DMS53 treated with DMSO at 0.1 percent for 48 hours (cell line): ENCODE measurements around the gene ARVCF.

Experiments used
- DNase-seq: peaks from one replicate; lab custom pipeline; 2025; ENCODE audit not compliant: unreplicated experiment; lab: John Stamatoyannopoulos, UW

Gene ARVCF

DNA sequence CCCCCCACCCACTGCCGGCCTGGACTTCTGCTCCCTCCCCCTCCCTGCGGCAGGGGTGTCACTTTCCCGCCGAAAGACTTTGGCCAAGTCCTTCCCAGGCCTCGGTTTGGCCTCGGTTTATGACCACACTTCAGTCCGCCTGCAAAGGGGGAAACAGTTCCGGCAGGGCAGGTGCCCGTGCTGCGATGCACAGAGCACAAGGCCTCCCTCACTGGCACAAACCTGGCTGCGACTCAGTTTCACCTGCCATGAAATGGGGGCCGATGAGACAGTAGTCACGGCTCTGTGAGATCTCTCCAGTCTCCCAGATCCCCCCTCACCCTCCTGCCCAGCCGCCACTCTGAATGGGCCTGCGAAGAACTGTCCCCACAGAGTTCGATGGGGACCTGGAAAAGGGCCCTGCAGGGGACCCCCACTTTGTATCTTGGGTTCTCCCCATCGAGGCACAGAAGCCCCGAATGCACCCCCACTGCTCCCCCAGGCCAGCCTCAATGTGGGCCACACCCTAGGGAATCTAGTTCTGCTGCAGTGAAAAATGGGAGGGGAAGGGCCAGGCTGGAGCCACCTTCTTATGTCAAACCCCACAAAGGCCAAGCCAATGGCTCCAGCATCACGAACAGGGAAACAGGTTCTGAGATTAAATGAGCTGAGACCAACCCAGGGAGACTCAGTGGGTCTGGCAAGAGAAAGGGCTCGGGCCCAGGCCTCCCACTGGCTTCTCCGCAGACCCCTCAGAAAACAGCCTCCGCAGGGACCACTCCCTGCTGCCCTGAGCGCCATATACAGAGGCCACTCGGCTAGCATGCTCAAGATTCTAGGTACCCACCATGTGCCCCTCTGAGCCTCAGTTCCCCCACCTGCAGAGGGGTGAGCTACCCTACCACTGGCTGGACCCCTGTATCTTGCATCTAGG is 29.0 kb downstream of the ARVCF start:
- no peak for DNase-seq

DNA sequence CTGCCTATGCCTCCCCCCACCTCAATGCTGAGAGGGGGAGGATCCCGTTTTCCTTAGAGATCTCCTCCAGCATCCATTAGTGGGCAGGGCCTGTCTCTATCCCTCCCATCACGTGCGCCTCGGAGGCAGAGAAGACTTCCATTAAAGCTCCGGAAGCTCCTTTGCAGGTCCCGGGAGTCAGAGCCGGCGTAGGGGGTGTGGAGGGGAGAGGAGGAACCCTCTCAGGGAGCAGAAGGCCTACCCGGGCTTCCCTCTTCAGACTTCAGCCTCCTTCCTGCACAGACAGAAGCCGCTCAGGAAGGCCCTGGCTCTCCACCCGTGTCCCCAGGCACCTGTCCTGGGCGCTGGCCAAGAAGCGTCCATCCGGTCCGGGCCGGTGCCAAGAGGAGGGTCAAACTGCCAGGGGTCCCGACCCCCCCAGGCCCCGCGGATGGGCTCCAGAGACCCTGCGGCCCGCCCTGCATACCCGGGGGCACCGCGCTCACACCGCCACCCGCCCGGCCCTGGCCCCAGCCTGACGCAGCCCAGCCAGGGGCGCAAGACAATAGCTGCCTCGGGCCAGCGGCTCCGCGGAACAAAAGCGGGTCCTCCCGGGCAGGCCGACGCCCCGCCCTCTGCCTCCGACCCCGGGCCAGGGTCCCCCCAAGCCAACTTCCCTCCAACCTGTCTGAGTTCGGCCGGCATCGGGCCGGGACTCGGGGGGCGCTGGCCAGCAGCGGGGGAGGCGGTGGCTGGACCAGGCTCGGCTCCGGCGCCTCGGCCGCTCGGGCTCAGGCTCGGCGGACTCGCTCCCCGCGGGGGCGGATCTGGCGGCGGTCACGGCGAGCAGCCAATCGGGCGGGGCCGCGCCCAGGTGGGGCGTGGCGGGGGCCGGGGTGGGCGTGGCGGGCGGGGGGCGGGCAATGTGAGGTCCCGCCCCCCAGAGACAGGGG is 29.9 kb downstream of the ARVCF start:
- DNase-seq: peak; percentile 29

- no peak for DNase-seq
Measured at GRCh38 chr22:19986011-19986409, 30.6 kb downstream of the ARVCF start.

DNA sequence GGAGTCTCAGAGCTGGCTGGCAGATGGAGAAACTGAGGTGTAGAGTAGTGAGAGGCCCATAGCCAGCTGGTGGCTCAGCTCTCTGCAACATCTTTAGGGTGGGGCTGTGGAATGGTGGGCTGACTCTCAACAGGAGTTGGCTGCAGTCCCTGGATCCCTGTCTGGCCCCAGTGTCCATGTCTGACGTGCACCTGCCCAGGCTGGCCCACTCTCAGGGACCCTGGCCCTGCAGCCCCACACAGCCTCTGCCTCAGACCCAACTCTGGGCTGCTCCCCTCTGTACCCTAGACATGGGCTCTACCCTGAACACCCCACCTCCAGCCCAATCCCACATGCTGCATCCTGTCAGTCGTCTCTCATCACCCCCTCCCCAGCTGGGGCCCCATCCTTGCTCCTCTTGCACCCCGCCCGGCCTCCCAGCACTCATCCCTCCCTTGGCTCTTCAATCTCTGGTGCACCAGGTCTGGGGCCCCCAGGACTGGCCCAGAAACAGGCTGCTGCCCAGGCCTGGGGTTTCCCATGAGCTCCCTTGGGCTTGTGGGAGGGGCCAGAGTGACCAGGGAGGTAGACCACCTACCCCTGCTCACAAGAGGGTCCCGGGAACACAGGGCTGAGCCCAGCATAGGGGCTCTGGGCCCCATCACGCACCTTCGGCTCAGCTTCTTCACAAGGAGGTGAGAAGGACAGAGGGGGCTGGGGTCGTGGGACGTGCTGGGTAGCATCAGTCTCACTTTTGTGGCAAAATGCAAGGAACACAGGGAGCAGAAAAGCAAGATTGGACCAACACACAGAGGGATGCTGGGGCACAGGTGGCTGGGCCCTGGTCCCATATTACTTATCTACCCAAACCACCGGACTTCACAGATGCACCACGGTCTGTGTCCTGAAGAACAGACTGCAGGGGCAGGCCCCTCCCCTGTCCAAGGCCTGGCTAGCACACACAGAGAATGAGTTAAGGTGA is 31.5 kb downstream of the ARVCF start:
- DNase-seq: no peak

DNA sequence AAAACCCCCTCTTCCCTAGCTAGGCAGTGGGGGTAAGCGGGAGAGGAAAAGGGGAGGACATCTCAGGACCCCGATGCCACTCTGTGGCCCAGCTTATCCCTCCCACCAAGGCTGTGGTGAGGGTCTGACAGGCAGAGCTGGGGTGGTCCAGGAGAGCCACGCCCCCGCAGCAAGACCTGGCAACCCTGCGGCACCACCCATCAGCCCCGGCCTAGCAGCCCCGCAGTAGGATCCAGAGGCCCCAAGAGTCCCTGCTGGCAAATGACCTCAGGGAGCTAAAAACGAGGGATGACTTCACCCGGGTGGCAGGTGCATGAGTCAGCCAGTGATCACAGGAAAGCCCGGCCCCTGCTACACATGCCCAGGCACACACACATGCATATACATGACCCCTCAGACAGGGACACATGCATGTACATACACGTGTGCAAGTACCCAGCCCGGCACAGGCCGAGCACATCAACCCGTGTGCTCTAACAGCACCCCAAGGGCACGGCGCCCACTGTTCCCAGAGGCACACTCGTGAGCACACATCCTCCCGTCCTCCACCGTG is 32.3 kb downstream of the ARVCF start:
- peak; percentile 18 for DNase-seq

GRCh38 chr22:19983741-19984140 is 32.9 kb downstream of the ARVCF start:
- no peak for DNase-seq

- DNase-seq: no peak
Measured at GRCh38 chr22:19982991-19983578, 33.5 kb downstream of the ARVCF start.

DNA sequence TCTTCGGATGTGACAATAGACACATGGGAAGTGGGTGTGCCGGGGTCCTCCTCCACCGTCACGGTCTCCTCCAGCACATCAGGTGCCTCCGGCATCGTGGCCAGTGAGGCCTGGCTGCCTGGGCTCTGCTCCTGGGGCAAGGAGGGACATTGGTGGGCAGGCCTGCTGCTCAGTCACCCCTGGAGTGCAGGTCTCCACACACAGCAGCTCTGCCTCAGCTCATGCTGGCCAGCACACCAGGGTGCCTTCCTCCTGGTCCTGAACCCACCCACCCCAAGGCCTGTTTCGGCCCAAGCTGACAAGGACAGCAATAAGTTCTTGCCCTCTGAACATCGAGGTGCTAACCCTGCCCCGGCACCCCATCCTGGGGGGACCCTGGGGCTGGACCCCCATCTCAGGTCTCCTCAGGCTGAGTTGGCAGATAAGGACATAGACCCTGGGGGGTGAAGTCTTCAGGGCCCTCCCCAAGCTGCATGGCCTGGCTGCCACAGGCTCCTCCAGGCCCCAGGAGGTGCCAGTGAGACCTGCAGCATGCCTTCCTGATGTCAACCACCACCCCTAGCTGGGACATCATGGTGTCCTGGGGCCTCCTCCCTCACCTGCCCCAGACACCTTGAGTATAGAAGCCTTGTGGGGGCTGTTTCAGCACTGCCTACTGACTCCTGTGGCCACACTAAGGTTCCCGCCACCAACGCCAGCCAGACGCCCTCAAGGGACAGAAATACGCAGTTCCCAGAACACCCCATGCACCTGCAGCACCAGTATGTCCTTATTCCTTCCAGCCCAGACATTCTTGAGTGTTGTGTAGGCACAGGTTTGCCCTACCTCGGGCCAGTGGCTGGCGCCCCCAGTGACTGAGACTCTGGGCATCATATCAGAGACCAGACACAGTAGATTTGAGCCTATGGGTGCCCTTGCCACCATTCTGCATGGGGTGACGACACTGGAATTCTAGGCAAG is 34.4 kb downstream of the ARVCF start:
- DNase-seq: no peak

DNA sequence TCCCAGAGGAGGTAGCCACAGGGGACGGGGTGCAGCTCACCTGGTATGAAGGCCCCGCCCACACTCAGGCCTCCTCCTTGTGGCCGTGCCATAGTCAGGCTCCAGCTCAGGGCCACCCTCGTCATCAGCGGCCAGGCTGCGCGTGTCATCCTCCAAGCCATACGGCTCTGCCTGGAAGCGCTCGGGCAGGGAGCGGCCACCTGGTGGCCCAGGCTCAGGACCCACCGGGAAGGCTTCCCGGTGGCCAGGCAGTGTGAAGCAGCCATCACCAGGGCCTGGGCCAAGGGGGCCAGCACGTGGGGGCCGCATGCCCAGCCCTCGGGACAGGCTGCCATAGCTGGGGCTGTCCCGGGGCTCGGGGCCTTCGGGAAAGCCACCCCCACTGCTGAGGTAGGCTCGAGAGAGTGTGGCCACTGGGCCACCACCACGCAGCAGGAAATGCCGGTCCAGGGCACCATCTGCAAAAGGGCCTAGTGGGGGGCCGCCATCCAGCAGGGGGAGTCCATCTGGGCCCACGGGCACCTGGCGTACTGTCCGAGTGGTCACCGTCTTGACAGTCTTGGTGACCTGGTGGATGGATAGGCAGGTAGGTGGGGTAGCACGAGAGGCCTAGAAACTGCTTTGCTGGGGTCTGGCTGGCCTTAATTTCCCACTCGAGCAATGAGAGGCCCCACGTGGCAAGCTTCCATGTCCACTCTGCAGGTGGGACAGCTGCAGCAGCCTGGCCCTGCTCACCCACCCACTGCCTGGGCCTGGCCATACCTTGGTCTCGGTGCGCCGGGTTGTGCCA is 35.3 kb downstream of the ARVCF start:
- DNase-seq: no peak

GRCh38 chr22:19980766-19981165 is 35.9 kb downstream of the ARVCF start:
- no peak for DNase-seq

GRCh38 chr22:19979712-19980493 is 36.7 kb downstream of the ARVCF start:
- no peak for DNase-seq

- DNase-seq: no peak
Measured at GRCh38 chr22:19978748-19979147, 37.9 kb downstream of the ARVCF start.

DNA sequence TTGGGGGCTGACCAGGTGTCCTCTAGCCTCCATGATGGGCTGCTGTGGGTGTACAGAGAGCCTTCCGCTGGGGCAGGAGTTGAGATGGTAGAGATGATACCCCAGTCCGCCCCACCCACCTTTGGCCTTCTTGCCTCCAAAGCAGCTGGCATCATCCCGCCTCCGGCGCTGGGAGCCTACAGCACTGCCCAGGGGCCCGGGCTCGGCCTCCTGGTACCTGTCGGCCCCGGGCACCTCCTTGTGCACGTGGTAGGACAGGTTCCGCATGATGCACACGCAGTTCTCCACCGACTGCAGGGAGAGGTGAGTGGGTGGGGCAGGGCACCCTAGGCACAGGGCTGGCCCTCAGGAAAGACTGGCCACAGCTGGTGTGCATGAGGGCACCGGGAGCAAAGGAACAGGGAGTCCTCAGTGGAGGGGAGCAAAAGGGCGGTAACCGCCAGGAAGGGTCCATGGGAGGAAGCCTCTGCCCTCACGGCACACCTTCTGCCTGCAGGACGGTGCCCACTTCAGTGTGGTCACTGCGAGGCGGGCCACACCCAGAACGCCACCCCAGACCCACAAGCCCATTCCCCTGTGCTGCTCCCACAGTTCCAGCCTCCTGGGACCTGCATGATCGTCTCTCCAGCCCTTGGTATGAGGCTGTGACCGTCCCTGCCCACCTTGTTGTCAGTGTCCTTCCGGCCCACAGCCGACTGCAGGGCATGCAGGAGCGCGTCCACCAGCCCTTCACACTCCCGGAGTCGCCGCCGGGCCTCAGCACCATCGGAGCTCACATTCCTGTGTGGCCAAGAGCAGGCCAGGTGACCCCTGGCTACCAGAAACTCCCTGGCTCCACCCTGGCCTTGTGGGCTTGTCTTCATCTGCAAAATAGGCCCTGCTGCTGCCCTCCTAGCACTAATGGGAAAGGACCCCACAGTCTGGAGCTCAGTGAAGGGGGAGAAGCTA is 39.1 kb downstream of the ARVCF start:
- no peak for DNase-seq

GRCh38 chr22:19976671-19977070 is 40.0 kb downstream of the ARVCF start:
- no peak for DNase-seq

DNA sequence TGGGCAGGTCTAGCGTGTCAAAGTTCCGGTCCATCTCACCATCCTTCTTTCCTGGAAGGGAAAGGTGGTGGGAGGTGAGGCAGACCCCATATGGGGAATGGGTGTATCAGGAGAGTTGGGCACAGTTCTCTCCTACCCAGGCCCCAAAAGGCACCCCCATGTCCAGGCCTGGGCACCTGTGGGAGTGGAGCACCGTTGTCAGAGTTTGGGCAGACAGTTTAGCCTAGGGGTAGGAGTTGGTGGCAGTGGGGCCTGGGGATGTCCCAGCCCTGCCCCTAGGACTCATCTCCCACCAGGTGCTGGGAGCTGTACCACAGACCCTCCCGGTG is 41.0 kb downstream of the ARVCF start:
- no peak for DNase-seq

DNA sequence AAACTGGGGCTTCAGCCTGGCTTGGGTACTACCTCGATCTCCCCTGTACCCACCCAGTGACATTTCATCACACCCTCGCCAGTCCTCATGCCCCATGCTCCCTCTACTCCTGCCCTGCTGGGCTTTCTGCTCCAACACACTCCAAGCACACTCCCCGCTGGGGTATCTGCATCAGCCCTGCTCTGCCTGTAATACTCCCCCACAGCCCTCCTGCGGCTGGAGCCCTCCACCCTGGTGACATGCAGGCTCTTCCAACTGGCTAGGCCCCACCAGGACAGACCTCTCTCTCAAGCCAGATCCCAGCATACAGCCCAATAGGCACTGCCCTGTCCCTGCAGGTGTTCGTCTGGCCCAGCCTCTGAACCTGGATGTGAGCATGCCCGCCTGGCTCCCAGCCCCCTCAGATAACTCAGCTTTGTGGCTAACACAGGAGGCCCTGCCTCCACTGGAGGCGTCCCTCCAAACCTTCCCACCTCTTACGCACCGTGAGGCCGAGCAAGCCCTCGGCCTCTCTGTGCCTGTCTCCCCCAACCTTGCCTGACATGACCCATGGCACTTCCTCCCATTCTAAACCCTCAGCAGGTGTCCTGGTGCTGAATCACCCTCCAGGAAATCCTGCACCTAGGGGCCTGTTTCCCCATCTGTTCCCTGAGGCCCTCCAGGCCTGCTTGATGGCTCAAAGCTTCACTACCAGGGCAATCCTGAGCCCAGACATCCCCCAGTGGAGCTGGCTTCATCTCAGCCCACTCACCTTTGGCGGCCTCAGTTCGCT is 41.5 kb downstream of the ARVCF start:
- DNase-seq: peak; percentile 7
